AG10803 (cell line): ENCODE results near the gene RAET1L.

Source experiments
- DNase-seq: peaks from one replicate; pipeline ENCODE4 v3.0.0; 2010; ENCODE audit warnings: low read depth
- H3K4me3 ChIP-seq: 2 replicates; pipeline ENCODE4 v1.5.1; 2011; ENCODE audit warnings: mild to moderate bottlenecking, low read length, control low read depth
- CTCF ChIP-seq: conservative IDR thresholded peaks from 2 replicates; pipeline ENCODE4 v1.5.1; 2011; ENCODE audit warnings: mild to moderate bottlenecking, low read length, control low read depth, inconsistent platforms

The RAET1L gene

GRCh38 chr6:150043501-150044412, 18.4 kb upstream of the RAET1L start:
- DNase-seq = no peak
- H3K4me3 ChIP-seq = no peak overlapping the region
- TF ChIP-seq CTCF = no peak

GRCh38 chr6:150043096-150043495, 17.8 kb upstream of the RAET1L start:
- no peak for TF ChIP-seq CTCF
- DNase-seq = no peak
- no peak overlapping the region for H3K4me3 ChIP-seq

- no peak for TF ChIP-seq CTCF
- no peak for DNase-seq
- no peak overlapping the region for H3K4me3 ChIP-seq
Observed at GRCh38 chr6:150038202-150039062, 13.1 kb upstream of the RAET1L start.

GRCh38 chr6:150037526-150038201, 12.3 kb upstream of the RAET1L start:
- no peak for DNase-seq
- TF ChIP-seq CTCF = no peak
- H3K4me3 ChIP-seq = no peak overlapping the region

GRCh38 chr6:150036081-150036480, 10.7 kb upstream of the RAET1L start:
- DNase-seq = no peak
- TF ChIP-seq CTCF = no peak
- no peak overlapping the region for H3K4me3 ChIP-seq

GRCh38 chr6:150033207-150033771, 8.0 kb upstream of the RAET1L start:
- no peak for TF ChIP-seq CTCF
- no peak for DNase-seq
- H3K4me3 ChIP-seq = no peak overlapping the region
